ENCODE measurements around the gene ANO9.

DNA sequence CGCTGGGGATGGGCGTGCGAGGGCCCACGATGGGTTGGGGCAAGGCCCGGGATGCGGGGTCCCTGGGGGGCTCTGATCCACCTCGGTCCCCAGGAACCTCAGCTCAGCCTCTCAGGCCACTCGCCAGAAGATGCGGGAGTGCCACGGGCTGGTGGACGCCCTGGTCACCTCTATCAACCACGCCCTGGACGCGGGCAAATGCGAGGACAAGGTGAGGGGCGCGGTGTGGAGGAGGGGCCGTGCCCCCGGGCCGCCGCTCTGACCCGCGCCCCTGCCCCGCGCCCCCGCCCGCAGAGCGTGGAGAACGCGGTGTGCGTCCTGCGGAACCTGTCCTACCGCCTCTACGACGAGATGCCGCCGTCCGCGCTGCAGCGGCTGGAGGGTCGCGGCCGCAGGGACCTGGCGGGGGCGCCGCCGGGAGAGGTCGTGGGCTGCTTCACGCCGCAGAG is 41.5 kb downstream of the ANO9 start:
- TF ChIP-seq, protein P1, sequence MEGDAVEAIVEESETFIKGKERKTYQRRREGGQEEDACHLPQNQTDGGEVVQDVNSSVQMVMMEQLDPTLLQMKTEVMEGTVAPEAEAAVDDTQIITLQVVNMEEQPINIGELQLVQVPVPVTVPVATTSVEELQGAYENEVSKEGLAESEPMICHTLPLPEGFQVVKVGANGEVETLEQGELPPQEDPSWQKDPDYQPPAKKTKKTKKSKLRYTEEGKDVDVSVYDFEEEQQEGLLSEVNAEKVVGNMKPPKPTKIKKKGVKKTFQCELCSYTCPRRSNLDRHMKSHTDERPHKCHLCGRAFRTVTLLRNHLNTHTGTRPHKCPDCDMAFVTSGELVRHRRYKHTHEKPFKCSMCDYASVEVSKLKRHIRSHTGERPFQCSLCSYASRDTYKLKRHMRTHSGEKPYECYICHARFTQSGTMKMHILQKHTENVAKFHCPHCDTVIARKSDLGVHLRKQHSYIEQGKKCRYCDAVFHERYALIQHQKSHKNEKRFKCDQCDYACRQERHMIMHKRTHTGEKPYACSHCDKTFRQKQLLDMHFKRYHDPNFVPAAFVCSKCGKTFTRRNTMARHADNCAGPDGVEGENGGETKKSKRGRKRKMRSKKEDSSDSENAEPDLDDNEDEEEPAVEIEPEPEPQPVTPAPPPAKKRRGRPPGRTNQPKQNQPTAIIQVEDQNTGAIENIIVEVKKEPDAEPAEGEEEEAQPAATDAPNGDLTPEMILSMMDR (IDR thresholded peaks at IDR 0.05), result no peak
- no peak for TF ChIP-seq POLR2A (IDR thresholded peaks at IDR 0.05)

Measured in stomach (tissue), 4 donors.